A673 (cell line): ENCODE measurements around the gene PGLYRP3. TPM values are rescaled to one million over a fixed set of nuclear protein-coding genes. Genes with fewer than 3 reads are reported as not detected.
A peak's percentile ranks its signal among the peaks of the same experiment; 100 is the strongest.

Experiments used
- BruUV-seq: library from RNA; stranded (reverse); fragments of 400-500 nt; replicated peaks from 2 replicates; lab custom pipeline; 2021; lab: Mats Ljungman, UMichigan
- CTCF ChIA-PET: fragments of 300-600 bp; sonication (Branson Sonifier 250); formaldehyde crosslinking; loops from one replicate; lab custom pipeline; 2022; ENCODE audit warnings: antibody characterized with exemption; lab: Charles Lee
- POLR2A ChIA-PET: fragments of 300-600 bp; sonication (Branson Sonifier 250); formaldehyde crosslinking; loops from one replicate; lab custom pipeline; 2022; ENCODE audit warnings: antibody characterized with exemption; ENCODE audit not compliant: low non-redundant PET; lab: Charles Lee
- DNase-seq: peaks from one replicate; pipeline ENCODE4 v3.0.0-alpha.2; 2015; ENCODE audit warnings: low spot score
- H3K27ac ChIP-seq: fragments of 200-600 bp; sonication (generic); 2 replicates; pipeline ENCODE4 v1.5.1; 2016; ENCODE audit warnings: mixed run types, low read depth, mild to moderate bottlenecking, mixed read lengths, antibody characterized with exemption, low read length; ENCODE audit not compliant: poor library complexity, severe bottlenecking
- H3K27me3 ChIP-seq: fragments of 200-600 bp; sonication (generic); replicated peaks from 2 replicates; pipeline ENCODE4 v1.6.1; 2017; ENCODE audit warnings: mixed run types, low read depth, mild to moderate bottlenecking, mixed read lengths, antibody characterized with exemption, low read length; ENCODE audit not compliant: insufficient read depth, poor library complexity
- H3K36me3 ChIP-seq: fragments of 200-600 bp; sonication (generic); 2 replicates; pipeline ENCODE4 v1.6.1; 2016; ENCODE audit warnings: mixed run types, mild to moderate bottlenecking, mixed read lengths, antibody characterized with exemption, low read length; ENCODE audit not compliant: insufficient read depth, poor library complexity, severe bottlenecking
- H3K4me1 ChIP-seq: fragments of 200-600 bp; sonication (generic); 2 replicates; pipeline ENCODE4 v1.6.1; 2017; ENCODE audit warnings: mixed run types, mild to moderate bottlenecking, mixed read lengths, antibody characterized with exemption, low read length; ENCODE audit not compliant: insufficient read depth, poor library complexity, severe bottlenecking
- H3K4me3 ChIP-seq: fragments of 200-600 bp; sonication (generic); 2 replicates; pipeline ENCODE4 v1.5.1; 2016; ENCODE audit warnings: low read depth, mixed run types, mild to moderate bottlenecking, mixed read lengths, low read length; ENCODE audit not compliant: poor library complexity, severe bottlenecking
- H3K9me3 ChIP-seq: fragments of 200-600 bp; sonication (generic); 2 replicates; pipeline ENCODE4 v1.6.1; 2016; ENCODE audit warnings: mixed run types, low read depth, mild to moderate bottlenecking, mixed read lengths, antibody characterized with exemption, low read length; ENCODE audit not compliant: poor library complexity, severe bottlenecking
- EZH2 ChIP-seq: fragments of 200-600 bp; sonication (generic); IDR thresholded peaks from 2 replicates; pipeline ENCODE4 v1.6.1; 2017; ENCODE audit warnings: borderline replicate concordance, low read depth, mild to moderate bottlenecking, mixed read lengths, antibody characterized with exemption, low read length; ENCODE audit not compliant: poor library complexity, severe bottlenecking
- intact Hi-C: fragments of 100-400 bp; cut with micrococcal nuclease; formaldehyde crosslinking; loops from one replicate; pipeline ENCODE4 v1.10.0; 2022; ENCODE audit not compliant: unreplicated experiment
- total RNA-seq: library from RNA; stranded (reverse); gene quantifications from 2 replicates; pipeline ENCODE4 v1.2.3, GENCODE V29; 2021
- TF ChIP-seq, protein P1 (sequence below): fragments of 300-800, 200-600 bp; sonication (generic); conservative IDR thresholded peaks from 2 replicates; pipeline ENCODE4 v1.5.1; 2017; ENCODE audit warnings: low read depth, mild to moderate bottlenecking, antibody characterized with exemption, low read length, moderate library complexity, mixed read lengths

Gene PGLYRP3
- total RNA-seq, 1 experiment from 2014 or later: not detected

DNA sequence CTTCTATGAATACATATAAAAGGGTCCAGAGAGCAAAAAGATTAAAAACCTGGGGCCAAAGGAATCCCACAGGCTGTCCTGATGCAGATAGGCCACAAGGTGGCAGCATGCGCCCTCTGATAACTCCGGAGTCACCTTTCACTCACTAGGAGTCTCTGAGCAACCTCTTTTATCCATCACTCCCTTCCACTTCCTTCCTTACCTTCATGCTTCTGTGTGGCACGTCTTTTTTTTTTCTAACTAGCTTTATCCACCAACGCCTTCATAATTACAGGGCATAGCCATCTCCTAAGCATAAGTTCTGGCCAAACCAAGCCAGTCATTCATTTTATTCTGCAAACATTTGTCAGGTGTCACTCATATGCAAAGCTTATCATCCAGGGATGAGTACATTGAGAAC, 39.8 kb upstream of the PGLYRP3 start:
- POLR2A ChIA-PET: no interaction called here
- Histone ChIP-seq H3K27me3 (peaks cover 53% of the 10 kb centered on the region), H3K36me3 (no peaks in the 10 kb centered on the region), H3K4me1 (no peaks in the 10 kb centered on the region), H3K9me3 (no peaks in the 10 kb centered on the region), H3K27ac (no peak overlapping the region), H3K4me3 (no peak overlapping the region)
- DNase-seq: peak; percentile 72
- intact Hi-C loops: loop anchor here (1.0 to 5.0 kb wide), 2 partner anchors 50 to 143 kb away; no protein-coding TSS in a partner anchor
- TF ChIP-seq EZH2: no peak
- TF ChIP-seq, protein P1, sequence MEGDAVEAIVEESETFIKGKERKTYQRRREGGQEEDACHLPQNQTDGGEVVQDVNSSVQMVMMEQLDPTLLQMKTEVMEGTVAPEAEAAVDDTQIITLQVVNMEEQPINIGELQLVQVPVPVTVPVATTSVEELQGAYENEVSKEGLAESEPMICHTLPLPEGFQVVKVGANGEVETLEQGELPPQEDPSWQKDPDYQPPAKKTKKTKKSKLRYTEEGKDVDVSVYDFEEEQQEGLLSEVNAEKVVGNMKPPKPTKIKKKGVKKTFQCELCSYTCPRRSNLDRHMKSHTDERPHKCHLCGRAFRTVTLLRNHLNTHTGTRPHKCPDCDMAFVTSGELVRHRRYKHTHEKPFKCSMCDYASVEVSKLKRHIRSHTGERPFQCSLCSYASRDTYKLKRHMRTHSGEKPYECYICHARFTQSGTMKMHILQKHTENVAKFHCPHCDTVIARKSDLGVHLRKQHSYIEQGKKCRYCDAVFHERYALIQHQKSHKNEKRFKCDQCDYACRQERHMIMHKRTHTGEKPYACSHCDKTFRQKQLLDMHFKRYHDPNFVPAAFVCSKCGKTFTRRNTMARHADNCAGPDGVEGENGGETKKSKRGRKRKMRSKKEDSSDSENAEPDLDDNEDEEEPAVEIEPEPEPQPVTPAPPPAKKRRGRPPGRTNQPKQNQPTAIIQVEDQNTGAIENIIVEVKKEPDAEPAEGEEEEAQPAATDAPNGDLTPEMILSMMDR: peak; percentile 94
- no TSS peak for BruUV-seq
- CTCF ChIA-PET: interaction anchor here (0.6 to 3.6 kb wide), 5 partner anchors 17 to 146 kb away, joined by 3 to 20 read pairs (median 3); no protein-coding TSS in a partner anchor

DNA sequence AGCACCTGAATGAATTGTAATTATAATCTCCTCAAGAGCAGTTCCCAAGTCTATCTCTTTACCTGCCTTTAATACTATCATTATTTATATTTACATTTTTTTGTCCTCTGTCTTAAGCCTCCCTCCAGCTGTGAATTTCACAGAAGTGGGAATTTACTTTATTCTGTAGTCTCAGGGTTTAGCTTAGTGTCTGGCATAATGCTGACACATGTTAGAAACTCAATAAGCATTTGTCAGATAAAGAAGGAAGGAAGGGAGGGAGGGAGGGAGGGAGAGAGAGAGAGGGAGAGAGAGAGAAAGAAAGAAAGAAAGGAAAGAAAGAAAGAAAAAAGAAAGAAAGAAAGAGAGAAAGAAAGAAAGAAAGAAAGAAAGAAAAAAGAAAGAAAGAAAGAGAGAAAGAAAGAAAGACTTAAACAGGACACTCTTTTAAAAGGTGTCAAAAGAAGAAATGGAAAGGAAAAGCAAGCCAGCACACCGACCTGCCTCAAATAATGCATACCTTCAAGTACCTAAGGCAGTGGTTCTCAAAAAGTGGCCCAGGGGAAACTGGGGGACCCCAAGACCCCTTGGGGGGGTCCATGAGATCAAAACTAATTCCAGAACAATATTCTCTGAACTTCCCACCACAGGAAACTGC, 37.7 kb upstream of the PGLYRP3 start:
- no peaks in the 10 kb centered on the region for H3K36me3 ChIP-seq
- H3K27me3 ChIP-seq: peaks cover 66% of the 10 kb centered on the region
- H3K4me3 ChIP-seq: no peak overlapping the region
- no TSS peak for BruUV-seq
- no peaks in the 10 kb centered on the region for H3K4me1 ChIP-seq
- ChIA-PET CTCF (interaction anchor here (0.7 kb wide), 2 partner anchors 21 to 304 kb away, joined by 3 to 5 read pairs; no protein-coding TSS in a partner anchor), POLR2A (no interaction called here)
- H3K27ac ChIP-seq: no peak overlapping the region
- DNase-seq: no peak
- intact Hi-C loops: loop anchor here (5.0 kb wide), 1 partner anchor 52 kb away; no protein-coding TSS in a partner anchor
- H3K9me3 ChIP-seq: no peaks in the 10 kb centered on the region
- TF ChIP-seq, protein P1: no peak
- no peak for TF ChIP-seq EZH2

DNA sequence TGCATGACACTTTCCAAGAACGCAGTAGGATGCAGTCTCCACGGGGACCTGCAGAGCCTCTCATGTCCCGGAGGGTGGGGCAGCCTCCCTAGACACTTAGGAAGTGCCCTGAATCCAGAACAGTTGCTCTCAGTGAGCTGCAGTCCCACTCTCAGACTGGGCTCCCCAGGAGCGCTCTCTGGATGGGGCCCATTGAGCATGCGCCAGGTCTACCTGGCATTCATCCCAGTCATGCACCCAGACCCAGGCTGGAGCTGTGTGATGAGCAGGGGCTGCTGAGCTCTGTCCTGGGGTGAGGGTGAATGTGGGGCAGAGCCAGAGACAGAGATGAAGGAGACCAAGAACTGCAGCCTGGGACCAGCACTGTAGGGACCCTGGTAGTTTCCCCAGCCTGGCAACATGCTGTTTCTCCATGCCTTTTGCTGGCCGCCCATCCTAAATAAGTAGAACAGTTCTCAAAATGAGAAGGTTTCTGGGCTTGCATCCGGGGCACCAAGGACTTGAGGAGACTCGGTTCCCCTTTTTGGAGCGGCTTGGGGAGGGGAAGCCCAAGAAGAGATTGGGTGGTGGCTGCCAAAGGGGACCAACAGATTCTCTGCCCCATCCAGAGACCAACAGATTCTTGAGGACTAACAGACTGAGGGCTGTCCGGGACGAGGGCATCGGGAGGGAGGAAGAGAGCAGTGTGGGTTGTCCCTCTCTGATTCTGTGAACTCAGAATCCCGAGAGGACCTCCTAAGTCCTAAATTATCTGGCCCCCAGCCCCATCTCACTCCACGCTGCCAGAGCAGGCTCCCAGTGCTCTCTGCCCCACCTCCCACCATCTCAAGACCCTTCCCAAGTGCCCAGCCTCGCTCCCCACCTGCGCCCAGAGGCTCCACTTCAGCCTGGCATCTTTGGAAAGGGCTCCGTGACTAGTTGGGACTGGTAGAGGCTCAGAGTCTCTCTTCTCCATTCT, 36.9 kb upstream of the PGLYRP3 start:
- H3K36me3 ChIP-seq: no peaks in the 10 kb centered on the region

More for the DNA sequence above, 36.9 kb upstream of the PGLYRP3 start:
- intact Hi-C loops: loop anchor here (5.0 kb wide), 1 partner anchor 53 kb away; no protein-coding TSS in a partner anchor
- H3K4me3 ChIP-seq: no peak overlapping the region
- peaks cover 72% of the 10 kb centered on the region for H3K27me3 ChIP-seq
- BruUV-seq: no TSS peak
- no peak overlapping the region for H3K27ac ChIP-seq
- no peaks in the 10 kb centered on the region for H3K4me1 ChIP-seq
- DNase-seq: peak; percentile 7
- H3K9me3 ChIP-seq: no peaks in the 10 kb centered on the region
- TF ChIP-seq, protein P1: no peak
- TF ChIP-seq EZH2: no peak
- ChIA-PET CTCF (interaction anchor here (0.7 kb wide), 2 partner anchors 20 to 304 kb away, joined by 3 to 5 read pairs; no protein-coding TSS in a partner anchor), POLR2A (no interaction called here)
